GM12872 (cell line): Measurements from ENCODE around the gene HAPLN1.

ENCODE experiments used
- CTCF ChIP-seq: IDR thresholded peaks from 3 replicates; pipeline ENCODE4 v1.5.1; 2011; ENCODE audit warnings: low read depth, mild to moderate bottlenecking, low read length, moderate library complexity; ENCODE audit not compliant: insufficient read depth

Gene HAPLN1

GRCh38 chr5:83745816-83746215, 25.2 kb upstream of the HAPLN1 start:
- no peak for TF ChIP-seq CTCF

GRCh38 chr5:83744821-83745220, 24.2 kb upstream of the HAPLN1 start:
- TF ChIP-seq CTCF, result no peak

GRCh38 chr5:83742089-83742488, 21.4 kb upstream of the HAPLN1 start:
- no peak for TF ChIP-seq CTCF

DNA sequence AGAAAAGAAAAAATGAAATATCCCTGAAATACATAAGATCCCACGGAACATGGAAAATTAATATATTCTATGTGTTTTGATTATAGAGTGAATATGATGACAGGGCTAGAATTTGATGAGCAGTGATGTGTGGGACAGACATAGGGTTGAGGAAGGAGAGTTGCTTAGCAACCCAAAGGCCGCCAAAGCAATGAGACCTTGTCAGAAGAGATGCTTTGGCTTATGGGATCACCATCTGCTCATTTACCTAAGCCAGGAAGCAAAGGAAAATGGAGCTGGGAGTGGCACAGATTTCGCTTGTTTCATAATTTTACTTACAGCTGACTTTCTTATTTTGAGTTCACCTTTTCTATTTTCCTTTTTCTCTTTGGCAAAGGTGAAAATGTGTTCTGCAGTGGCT, 20.9 kb upstream of the HAPLN1 start:
- no peak for TF ChIP-seq CTCF

DNA sequence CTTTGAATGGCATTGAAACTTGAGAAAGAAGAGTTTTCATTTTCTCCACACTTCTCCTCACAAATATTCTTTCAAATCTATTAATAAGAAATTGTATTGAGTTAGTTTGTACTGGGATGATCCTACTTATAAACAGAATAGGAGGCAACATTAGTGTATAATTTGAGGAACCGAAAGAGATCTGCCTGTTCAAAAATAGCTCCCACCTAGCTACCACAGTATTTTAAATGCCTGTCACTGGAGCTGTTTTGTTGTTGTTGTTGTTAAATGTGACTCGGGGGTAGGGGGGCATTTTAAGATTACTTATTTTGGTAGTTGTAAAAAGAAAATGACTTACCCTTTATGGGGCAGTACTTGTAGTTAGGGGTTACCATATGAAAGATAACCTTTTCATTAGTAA, 20.1 kb upstream of the HAPLN1 start:
- no peak for TF ChIP-seq CTCF

- no peak for TF ChIP-seq CTCF
Observed at GRCh38 chr5:83731638-83732037, 11.0 kb upstream of the HAPLN1 start.

- no peak for TF ChIP-seq CTCF
Observed at GRCh38 chr5:83729362-83729761, 8.7 kb upstream of the HAPLN1 start.

DNA sequence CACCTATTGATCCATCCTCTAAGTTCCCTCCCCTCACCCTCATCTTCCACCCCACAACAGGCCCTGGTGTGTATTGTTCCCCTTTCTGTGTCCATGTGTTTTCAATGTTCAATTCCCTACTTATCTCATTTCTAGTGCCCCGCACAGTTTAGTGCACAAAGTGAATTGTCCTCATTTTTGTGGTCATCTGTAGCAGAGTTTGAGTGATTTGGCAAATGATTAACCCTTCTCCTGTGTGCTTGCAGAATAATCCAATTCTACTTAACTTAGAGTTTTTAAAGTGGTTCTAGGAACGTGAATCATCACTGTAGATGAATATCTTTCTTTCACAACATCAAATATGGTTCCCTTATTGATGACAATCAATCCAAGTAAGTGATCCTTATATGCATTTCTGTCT, 6.3 kb upstream of the HAPLN1 start:
- TF ChIP-seq CTCF, result no peak
